Endodermal cell (in vitro differentiated cells): ENCODE data around the gene ANO7. TPM values are rescaled to one million over a fixed set of nuclear protein-coding genes. Genes with fewer than 3 reads are reported as not detected.

Experiments used
- DNase-seq: peaks from one replicate; pipeline ENCODE4 v3.0.0-alpha.2; 2017
- H3K27ac ChIP-seq: 2 replicates; pipeline ENCODE4 v1.5.1; 2013; ENCODE audit warnings: mild to moderate bottlenecking, low read depth, low read length, moderate library complexity
- H3K27me3 ChIP-seq: 2 replicates; pipeline ENCODE4 v1.6.1; 2013; ENCODE audit warnings: mild to moderate bottlenecking, low read length, moderate library complexity; ENCODE audit not compliant: insufficient read depth, control insufficient read depth, poor library complexity, severe bottlenecking
- H3K36me3 ChIP-seq: 2 replicates; pipeline ENCODE4 v1.7.0; 2013; ENCODE audit warnings: mild to moderate bottlenecking, low read length, moderate library complexity; ENCODE audit not compliant: control insufficient read depth, insufficient read depth
- H3K4me1 ChIP-seq: one replicate; pipeline ENCODE4 v1.7.0; 2013; ENCODE audit warnings: low read length; ENCODE audit not compliant: control insufficient read depth, insufficient read depth
- H3K4me3 ChIP-seq: 2 replicates; pipeline ENCODE4 v1.5.1; 2013; ENCODE audit warnings: mild to moderate bottlenecking, low read length, moderate library complexity
- H3K9ac ChIP-seq: 2 replicates; pipeline ENCODE4 v1.6.1; 2013; ENCODE audit warnings: mild to moderate bottlenecking, low read length, moderate library complexity; ENCODE audit not compliant: poor library complexity, severe bottlenecking; ENCODE audit errors: extremely low read depth
- H3K9me3 ChIP-seq: 2 replicates; pipeline ENCODE4 v1.6.1; 2013; ENCODE audit warnings: mild to moderate bottlenecking, low read length, moderate library complexity; ENCODE audit not compliant: control insufficient read depth
- H3K27ac Mint-ChIP-seq: 2 replicates; pipeline ENCODE4 v1.8.0; 2020; ENCODE audit warnings: mixed read lengths
- H3K27me3 Mint-ChIP-seq: 2 replicates; pipeline ENCODE4 v1.8.0; 2021; ENCODE audit warnings: mild to moderate bottlenecking, mixed read lengths; ENCODE audit not compliant: insufficient read depth
- H3K36me3 Mint-ChIP-seq: 2 replicates; pipeline ENCODE4 v1.8.0; 2020; ENCODE audit warnings: low read depth, mixed read lengths
- H3K4me1 Mint-ChIP-seq: 2 replicates; pipeline ENCODE4 v1.8.0; 2020; ENCODE audit warnings: mixed read lengths
- H3K4me3 Mint-ChIP-seq: 2 replicates; pipeline ENCODE4 v1.8.0; 2020; ENCODE audit warnings: mild to moderate bottlenecking, moderate library complexity, mixed read lengths
- H3K9me3 Mint-ChIP-seq: 2 replicates; pipeline ENCODE4 v1.8.0; 2020; ENCODE audit warnings: mild to moderate bottlenecking, mixed read lengths
- CTCF ChIP-seq: fragments of 200-600 bp; sonication (generic); conservative IDR thresholded peaks from 2 replicates; pipeline ENCODE4 v1.5.0; 2021; ENCODE audit warnings: antibody characterized with exemption, mild to moderate bottlenecking
- whole genome bisulfite sequencing, 2 experiments: methylation state at CpG; one replicate each; pipeline versions ENCODE4 v1.1.5 to v1.1.7; 2013; ENCODE audit warnings: missing lambda C conversion rate in 2 of 2, mixed read lengths in 1 of 2; ENCODE audit not compliant: insufficient coverage in 1 of 2, insufficient read length in 1 of 2; 5-methylcytosine and 5-hydroxymethylcytosine counted together
- total RNA-seq, 2 donors: library from RNA; stranded (reverse); fragmentation: NEBNext Ultra II Directional in 1 of 2; extraction: Animal tissue kit (Norgen Biotek cat#: 25700) in 1 of 2; gene quantifications; 2 replicates in 1 of 2; 3 replicates in 1 of 2; pipeline ENCODE4 v1.2.1, GENCODE V29; 2021

Gene ANO7
- total RNA-seq, 2 donors from 2014 or later = 8.1 to 8.5 TPM

GRCh38 chr2:241211276-241211675 is 22.8 kb downstream of the ANO7 start:
- no peak overlapping the region for H3K27ac ChIP-seq
- no peaks in the 10 kb centered on the region for H3K9me3 Mint-ChIP-seq
- H3K27me3 ChIP-seq = no peaks in the 10 kb centered on the region
- peaks cover 6% of the 10 kb centered on the region for H3K27me3 Mint-ChIP-seq
- H3K9ac ChIP-seq = no peak overlapping the region
- peak; percentile 62 for DNase-seq
- peak; percentile 57 for TF ChIP-seq CTCF
- no peak overlapping the region for H3K4me3 Mint-ChIP-seq
- 59% methylated on average over 2 of the region's 2 CpGs; no CpG with 5 or more reads in 1 of the 2 experiments for WGBS, 2 experiments
- H3K9me3 ChIP-seq = no peaks in the 10 kb centered on the region
- H3K4me3 ChIP-seq = no peak overlapping the region
- no peaks in the 10 kb centered on the region for H3K36me3 ChIP-seq
- H3K4me1 Mint-ChIP-seq = peaks cover 4% of the 10 kb centered on the region
- H3K4me1 ChIP-seq = no peaks in the 10 kb centered on the region
- no peaks in the 10 kb centered on the region for H3K36me3 Mint-ChIP-seq
- no peak overlapping the region for H3K27ac Mint-ChIP-seq

- Mint-ChIP-seq H3K4me3 (no peak overlapping the region), H3K9me3 (no peaks in the 10 kb centered on the region), H3K36me3 (no peaks in the 10 kb centered on the region), H3K27me3 (peaks cover 6% of the 10 kb centered on the region), H3K4me1 (peaks cover 6% of the 10 kb centered on the region), H3K27ac (no peak overlapping the region)
- Histone ChIP-seq H3K9ac (no peak overlapping the region), H3K4me1 (no peaks in the 10 kb centered on the region), H3K4me3 (no peak overlapping the region), H3K27ac (no peak overlapping the region), H3K27me3 (no peaks in the 10 kb centered on the region), H3K9me3 (no peaks in the 10 kb centered on the region), H3K36me3 (no peaks in the 10 kb centered on the region)
- WGBS, 2 experiments = 92 to 94% methylated on average over 13 of the region's 13 CpGs
- TF ChIP-seq CTCF = no peak
- no peak for DNase-seq
Measured at GRCh38 chr2:241213041-241213440, 24.6 kb downstream of the ANO7 start.

- peaks cover 7% of the 10 kb centered on the region for H3K4me1 Mint-ChIP-seq
- H3K9me3 ChIP-seq = no peaks in the 10 kb centered on the region
- H3K4me3 ChIP-seq = no peak overlapping the region
- no peak overlapping the region for H3K27ac ChIP-seq
- TF ChIP-seq CTCF = no peak
- DNase-seq = no peak
- H3K36me3 Mint-ChIP-seq = no peaks in the 10 kb centered on the region
- 81 to 90% methylated on average over 4 to 7 of the region's 7 CpGs for WGBS, 2 experiments
- H3K4me1 ChIP-seq = no peaks in the 10 kb centered on the region
- peaks cover 6% of the 10 kb centered on the region for H3K27me3 Mint-ChIP-seq
- no peaks in the 10 kb centered on the region for H3K9me3 Mint-ChIP-seq
- no peak overlapping the region for H3K9ac ChIP-seq
- no peak overlapping the region for H3K4me3 Mint-ChIP-seq
- no peaks in the 10 kb centered on the region for H3K27me3 ChIP-seq
- no peaks in the 10 kb centered on the region for H3K36me3 ChIP-seq
- no peak overlapping the region for H3K27ac Mint-ChIP-seq
Measured at GRCh38 chr2:241213567-241213966, 25.1 kb downstream of the ANO7 start.
